Mesendoderm (in vitro differentiated cells): ENCODE measurements around the gene RBMY1E. TPM values are rescaled to one million over a fixed set of nuclear protein-coding genes. Genes with fewer than 3 reads are reported as not detected.
"Not testable (repeated sequence)": the region's sequence is repeated elsewhere in the genome, so short reads cannot be mapped to it uniquely, and the experiment has no call there.

Experiments
- DNase-seq: peaks from one replicate; pipeline ENCODE4 v3.0.0; 2013
- H2AK5ac ChIP-seq: 2 replicates; pipeline ENCODE4 v1.6.1; 2013; ENCODE audit warnings: low read length, inconsistent platforms
- H2BK120ac ChIP-seq: 2 replicates; pipeline ENCODE4 v1.6.1; 2013; ENCODE audit warnings: low read depth, mild to moderate bottlenecking, low read length, moderate library complexity, mixed read lengths
- H2BK15ac ChIP-seq: replicated peaks from 2 replicates; pipeline ENCODE4 v1.6.1; 2013; ENCODE audit warnings: low read depth, mild to moderate bottlenecking, moderate library complexity
- H2BK5ac ChIP-seq: 2 replicates; pipeline ENCODE4 v1.6.1; 2013; ENCODE audit warnings: low read length, inconsistent platforms
- H3K18ac ChIP-seq: 2 replicates; pipeline ENCODE4 v1.6.1; 2013; ENCODE audit warnings: mild to moderate bottlenecking, low read length, mixed read lengths
- H3K23ac ChIP-seq: one replicate; pipeline ENCODE4 v1.6.1; 2013; ENCODE audit warnings: low read length
- H3K27ac ChIP-seq: 2 replicates; pipeline ENCODE4 v1.5.1; 2013; ENCODE audit warnings: low read depth, mild to moderate bottlenecking, inconsistent platforms, low read length, moderate library complexity
- H3K27me3 ChIP-seq: 2 replicates; pipeline ENCODE4 v1.6.1; 2013; ENCODE audit warnings: low read length, control low read depth, mild to moderate bottlenecking, inconsistent platforms; ENCODE audit not compliant: insufficient read depth, poor library complexity
- H3K36me3 ChIP-seq: 2 replicates; pipeline ENCODE4 v1.6.1; 2013; ENCODE audit warnings: low read length, inconsistent platforms; ENCODE audit not compliant: control insufficient read depth, insufficient read depth
- H3K4ac ChIP-seq: one replicate; pipeline ENCODE4 v1.6.1; 2013; ENCODE audit warnings: low read depth, mild to moderate bottlenecking, low read length, moderate library complexity
- H3K4me1 ChIP-seq: 2 replicates; pipeline ENCODE4 v1.6.1; 2013; ENCODE audit warnings: low read depth, low read length, inconsistent platforms; ENCODE audit not compliant: control insufficient read depth
- H3K4me2 ChIP-seq: 2 replicates; pipeline ENCODE4 v1.6.1; 2013; ENCODE audit warnings: low read length
- H3K4me3 ChIP-seq: 2 replicates; pipeline ENCODE4 v1.5.1; 2013; ENCODE audit warnings: mild to moderate bottlenecking, low read length
- H3K56ac ChIP-seq: one replicate; pipeline ENCODE4 v1.6.1; 2013; ENCODE audit warnings: low read length
- H3K79me1 ChIP-seq: 2 replicates; pipeline ENCODE4 v1.6.1; 2013; ENCODE audit warnings: low read length, inconsistent platforms
- H3K79me2 ChIP-seq: 2 replicates; pipeline ENCODE4 v1.6.1; 2013; ENCODE audit warnings: mild to moderate bottlenecking, low read length; ENCODE audit not compliant: control insufficient read depth, insufficient read depth
- H3K9ac ChIP-seq: 2 replicates; pipeline ENCODE4 v1.6.1; 2013; ENCODE audit warnings: low read length, inconsistent platforms
- H4K5ac ChIP-seq: one replicate; pipeline ENCODE4 v1.6.1; 2013; ENCODE audit warnings: low read length
- H4K8ac ChIP-seq: one replicate; pipeline ENCODE4 v1.6.1; 2013; ENCODE audit warnings: low read depth, mild to moderate bottlenecking, control low read depth, low read length, moderate library complexity
- WGBS: extraction: QIAGEN DNeasy Blood & Tissue Kit; methylation state at CpG from one replicate; pipeline ENCODE4 v1.1.7; 2013; ENCODE audit warnings: low lambda C conversion rate, missing lambda C conversion rate; ENCODE audit not compliant: insufficient coverage; ENCODE audit errors: extremely low coverage; 5-methylcytosine and 5-hydroxymethylcytosine counted together
- polyA plus RNA-seq, 2 experiments: library from polyadenylated mRNA; stranded (reverse); fragments of 200-250 nt; gene quantifications; one replicate each; pipeline ENCODE4 v1.2.3, GENCODE V29; 2013

Gene RBMY1E
- polyA plus RNA-seq (2013, experiment 1 of 2), result not detected
- polyA plus RNA-seq (2013, experiment 2 of 2), result not detected

DNA sequence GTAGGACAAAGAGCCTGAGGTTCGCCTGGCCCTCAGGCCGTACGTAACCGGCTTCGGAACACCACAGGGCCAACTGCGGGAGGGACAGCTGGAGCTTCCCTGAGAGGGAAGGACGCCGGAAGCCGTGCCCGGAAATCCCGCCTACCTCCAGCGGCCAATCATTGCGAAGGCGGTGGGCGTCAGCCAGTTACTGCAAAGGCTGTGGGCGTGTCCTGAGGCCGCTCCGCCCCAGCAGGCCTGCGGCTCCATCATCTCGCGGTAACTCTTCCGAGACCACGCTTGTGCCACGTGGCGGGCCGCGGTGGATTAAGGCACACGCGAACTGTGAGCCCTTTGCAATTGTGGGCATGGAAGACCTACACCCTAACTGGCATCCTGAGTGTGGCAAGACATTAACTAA is at the start of gene RBMY1E:
Gene RBMY1E, minus strand, starts transcription at position 101 of the 400 bp plus-strand sequence. CDS start 1,978 bp downstream, outside the sequence.
- WGBS, result no CpG with 5 or more reads among the region's 29 CpGs
- H3K4me3 ChIP-seq, H2AK5ac ChIP-seq, H3K4me1 ChIP-seq, H4K5ac ChIP-seq, H3K18ac ChIP-seq, H4K8ac ChIP-seq, H3K56ac ChIP-seq, H3K4ac ChIP-seq, H3K9ac ChIP-seq, H2BK15ac ChIP-seq, H3K79me2 ChIP-seq, H3K79me1 ChIP-seq, H3K27me3 ChIP-seq, DNase-seq, H3K4me2 ChIP-seq, H2BK120ac ChIP-seq, H3K27ac ChIP-seq, H3K23ac ChIP-seq, H2BK5ac ChIP-seq, H3K36me3 ChIP-seq: not testable (repeated sequence)

DNA sequence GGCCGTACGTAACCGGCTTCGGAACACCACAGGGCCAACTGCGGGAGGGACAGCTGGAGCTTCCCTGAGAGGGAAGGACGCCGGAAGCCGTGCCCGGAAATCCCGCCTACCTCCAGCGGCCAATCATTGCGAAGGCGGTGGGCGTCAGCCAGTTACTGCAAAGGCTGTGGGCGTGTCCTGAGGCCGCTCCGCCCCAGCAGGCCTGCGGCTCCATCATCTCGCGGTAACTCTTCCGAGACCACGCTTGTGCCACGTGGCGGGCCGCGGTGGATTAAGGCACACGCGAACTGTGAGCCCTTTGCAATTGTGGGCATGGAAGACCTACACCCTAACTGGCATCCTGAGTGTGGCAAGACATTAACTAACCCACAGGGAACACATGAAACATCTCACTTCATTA is 23.4 kb downstream of the RBMY1E start, which contains the start of gene RBMY1D:
Gene RBMY1D, minus strand, starts transcription at position 101 of the 400 bp plus-strand sequence. CDS start 2,013 bp downstream, outside the sequence.
- not testable (repeated sequence) for H3K18ac ChIP-seq, H3K27me3 ChIP-seq

DNA sequence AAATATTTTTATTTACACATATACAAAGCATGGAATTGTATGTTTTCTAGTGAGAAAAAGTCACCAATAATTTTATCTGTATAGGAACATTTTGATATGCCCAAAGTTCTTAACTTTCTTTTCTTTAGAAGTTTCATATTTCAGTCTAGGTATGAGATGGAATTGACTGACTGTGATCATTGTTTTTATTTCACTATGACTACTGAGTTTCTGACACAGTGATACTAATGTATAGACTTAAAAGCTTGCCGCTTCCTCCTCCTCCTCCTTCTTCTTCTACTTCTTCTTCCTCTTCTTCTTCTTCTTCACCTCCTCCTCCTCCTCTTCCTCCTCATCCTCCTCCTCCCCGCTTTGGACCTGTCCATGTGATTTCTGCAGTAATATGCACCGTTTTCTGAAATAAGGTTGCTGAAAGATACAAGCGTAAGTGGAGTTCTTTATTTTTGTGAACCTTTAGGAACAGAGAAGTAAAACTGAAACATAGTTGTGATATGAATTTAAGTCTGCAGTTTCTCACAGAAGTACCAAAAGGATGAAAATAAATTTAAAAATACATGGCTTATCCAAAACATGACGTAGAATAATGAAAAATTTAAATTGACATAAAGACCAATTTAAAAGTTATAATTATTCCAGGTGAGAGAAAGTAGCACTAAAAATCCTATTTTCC is 48.3 kb downstream of the RBMY1E start:
- not testable (repeated sequence) for H3K36me3 ChIP-seq, H2AK5ac ChIP-seq, H2BK5ac ChIP-seq, H3K27ac ChIP-seq, H3K4me2 ChIP-seq, H3K79me1 ChIP-seq, H3K79me2 ChIP-seq, H3K56ac ChIP-seq, H4K5ac ChIP-seq, H3K4me1 ChIP-seq, H3K18ac ChIP-seq, H3K9ac ChIP-seq, DNase-seq, H2BK15ac ChIP-seq, H3K4ac ChIP-seq, H2BK120ac ChIP-seq, H3K4me3 ChIP-seq, H3K27me3 ChIP-seq, H4K8ac ChIP-seq, H3K23ac ChIP-seq
- no CpG with 5 or more reads among the region's 5 CpGs for WGBS

More for the DNA sequence above, 23.4 kb downstream of the RBMY1E start, which contains the start of gene RBMY1D:
- H3K4ac ChIP-seq, H3K79me1 ChIP-seq, H3K56ac ChIP-seq, H2AK5ac ChIP-seq, H2BK120ac ChIP-seq, H3K36me3 ChIP-seq, H2BK5ac ChIP-seq, H4K5ac ChIP-seq, H4K8ac ChIP-seq, H3K23ac ChIP-seq, H3K79me2 ChIP-seq, H2BK15ac ChIP-seq, H3K4me1 ChIP-seq, H3K4me2 ChIP-seq, DNase-seq, H3K4me3 ChIP-seq, H3K27ac ChIP-seq, H3K9ac ChIP-seq: not testable (repeated sequence)
- no CpG with 5 or more reads among the region's 28 CpGs for WGBS
